IPS-15b (cell line): ENCODE measurements around the gene PAX1.

Source experiments
- H3K27me3 ChIP-seq: one replicate; pipeline ENCODE4 v1.6.1; 2013; ENCODE audit warnings: low read length; ENCODE audit not compliant: control insufficient read depth, insufficient read depth
- H3K36me3 ChIP-seq: one replicate; pipeline ENCODE4 v1.6.1; 2013; ENCODE audit warnings: low read length; ENCODE audit not compliant: control insufficient read depth, insufficient read depth
- H3K4me1 ChIP-seq: one replicate; pipeline ENCODE4 v1.6.1; 2013; ENCODE audit warnings: mild to moderate bottlenecking, low read length; ENCODE audit not compliant: control insufficient read depth, insufficient read depth
- H3K4me3 ChIP-seq: one replicate; pipeline ENCODE4 v1.5.1; 2013; ENCODE audit warnings: low read depth, low read length
- H3K9ac ChIP-seq: one replicate; pipeline ENCODE4 v1.6.1; 2013; ENCODE audit warnings: low read depth, mild to moderate bottlenecking, low read length
- H3K9me3 ChIP-seq: one replicate; pipeline ENCODE4 v1.6.1; 2013; ENCODE audit warnings: mild to moderate bottlenecking, low read length; ENCODE audit not compliant: control insufficient read depth, insufficient read depth

PAX1 gene

DNA sequence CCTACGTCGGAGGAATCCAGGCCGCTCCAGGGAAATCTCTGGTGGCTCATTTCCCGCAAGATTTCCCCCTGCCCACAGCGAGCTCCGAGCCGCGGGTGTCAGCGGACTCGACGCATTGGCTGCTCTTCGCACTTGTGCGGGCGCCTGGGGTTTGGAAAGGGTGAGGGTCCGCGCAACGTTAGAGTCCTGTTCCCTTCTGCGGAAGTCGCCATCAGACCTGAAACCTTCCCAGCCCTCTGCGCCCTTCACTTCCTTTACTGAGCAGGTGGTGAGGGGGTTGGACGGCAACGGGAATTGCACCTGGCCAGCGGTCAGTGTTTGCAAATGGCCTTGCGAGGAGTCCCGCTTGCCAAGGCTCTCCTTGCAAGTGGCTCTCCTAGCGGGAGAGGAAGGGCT, 8.4 kb downstream of the PAX1 start:
- H3K36me3 ChIP-seq, result no peaks in the 10 kb centered on the region
- H3K9me3 ChIP-seq, result no peaks in the 10 kb centered on the region
- peak overlapping the region; percentile 51 for H3K4me3 ChIP-seq
- H3K9ac ChIP-seq, result no peak overlapping the region
- H3K4me1 ChIP-seq, result no peaks in the 10 kb centered on the region
- peaks cover 100% of the 10 kb centered on the region for H3K27me3 ChIP-seq

DNA sequence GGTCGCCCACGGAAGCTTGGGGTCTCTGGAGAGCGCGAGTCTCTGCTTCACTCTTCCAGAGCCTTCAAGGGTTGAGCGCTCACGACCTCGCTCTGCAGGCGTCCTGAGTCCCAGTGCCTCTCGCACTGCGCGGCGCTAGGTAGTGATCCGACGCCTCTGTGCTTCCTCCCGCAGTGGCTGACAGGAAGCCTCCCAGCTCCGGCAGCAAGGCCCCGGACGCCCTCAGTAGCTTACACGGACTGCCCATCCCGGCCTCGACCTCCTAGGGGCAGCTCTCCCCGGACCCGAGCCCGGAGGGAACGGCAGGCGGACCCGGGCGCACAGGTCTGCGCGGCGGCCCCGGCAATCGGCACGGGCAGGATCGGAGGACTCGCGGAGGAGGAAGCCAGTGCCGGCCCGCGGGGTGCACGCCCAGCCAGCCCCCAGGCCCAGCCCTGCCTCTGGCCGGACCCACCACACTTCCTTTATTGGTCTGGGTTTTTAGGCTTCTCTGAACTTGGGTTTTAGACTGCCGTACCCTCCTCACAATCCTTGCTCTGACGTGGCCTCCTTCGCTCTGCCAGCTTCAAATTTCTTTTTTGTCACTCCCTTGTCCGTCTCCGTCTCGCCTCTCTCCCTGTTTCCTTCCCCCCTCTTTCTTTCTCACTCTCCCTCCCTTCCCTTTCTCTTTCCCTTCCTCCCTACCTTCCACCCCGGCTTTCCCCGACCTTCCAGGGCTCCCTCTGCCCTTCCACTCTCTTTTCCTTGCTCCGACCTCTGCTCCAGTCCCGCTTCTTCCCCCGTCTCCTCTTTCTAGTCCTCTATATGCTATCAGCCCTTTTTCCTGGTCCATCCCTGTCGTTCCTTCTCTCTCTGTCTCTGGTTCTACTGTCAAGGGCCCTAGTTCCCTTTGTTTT, 9.1 kb downstream of the PAX1 start:
- Histone ChIP-seq H3K27me3 (peaks cover 99% of the 10 kb centered on the region), H3K9ac (no peak overlapping the region), H3K9me3 (no peaks in the 10 kb centered on the region), H3K4me1 (no peaks in the 10 kb centered on the region), H3K36me3 (no peaks in the 10 kb centered on the region), H3K4me3 (peak overlapping the region; percentile 51)

- Histone ChIP-seq H3K36me3 (no peaks in the 10 kb centered on the region), H3K27me3 (peaks cover 91% of the 10 kb centered on the region), H3K9me3 (no peaks in the 10 kb centered on the region), H3K4me1 (no peaks in the 10 kb centered on the region), H3K4me3 (peak overlapping the region; percentile 51), H3K9ac (no peak overlapping the region)
These were observed 9.9 kb downstream of the PAX1 start for GRCh38 chr20:21715193-21715881.

DNA sequence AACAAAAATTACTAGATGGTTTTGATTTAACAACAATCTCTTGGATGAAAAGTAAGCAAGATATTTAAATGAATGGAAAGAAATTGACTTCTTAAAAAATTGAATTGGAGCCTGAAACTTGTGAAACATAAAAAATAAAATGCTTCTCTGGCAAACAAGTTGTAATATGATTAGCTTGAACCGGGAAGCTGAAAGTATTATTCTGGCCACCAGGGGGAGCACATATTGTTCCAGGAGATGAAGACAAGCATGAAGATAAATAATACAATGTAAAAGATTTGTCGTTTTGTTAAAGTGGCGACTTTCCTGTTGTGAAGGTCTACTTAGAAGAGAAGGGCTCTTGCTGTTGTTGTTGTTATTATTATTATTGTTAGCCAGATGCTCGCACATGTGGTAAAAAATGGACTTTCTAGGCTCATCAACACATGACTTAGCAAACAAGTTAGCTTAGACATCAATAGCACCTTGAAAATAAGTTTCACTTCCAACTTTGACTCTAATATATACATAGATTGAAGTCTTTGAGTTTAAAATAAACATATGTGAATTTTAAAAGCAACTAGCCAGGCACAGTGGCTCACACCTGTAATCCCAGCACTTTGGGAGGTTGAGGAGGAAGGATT, 14.2 kb downstream of the PAX1 start:
- Histone ChIP-seq H3K4me1 (no peaks in the 10 kb centered on the region), H3K36me3 (no peaks in the 10 kb centered on the region), H3K4me3 (no peak overlapping the region), H3K9me3 (no peaks in the 10 kb centered on the region), H3K27me3 (peaks cover 48% of the 10 kb centered on the region), H3K9ac (no peak overlapping the region)

- Histone ChIP-seq H3K4me3 (no peak overlapping the region), H3K27me3 (no peaks in the 10 kb centered on the region), H3K4me1 (peaks cover 3% of the 10 kb centered on the region), H3K9me3 (no peaks in the 10 kb centered on the region), H3K9ac (no peak overlapping the region), H3K36me3 (no peaks in the 10 kb centered on the region)
These were observed 20.4 kb downstream of the PAX1 start for GRCh38 chr20:21725892-21726291.

GRCh38 chr20:21729316-21729715, 23.9 kb downstream of the PAX1 start:
- Histone ChIP-seq H3K4me3 (no peak overlapping the region), H3K9ac (no peak overlapping the region), H3K9me3 (no peaks in the 10 kb centered on the region), H3K36me3 (no peaks in the 10 kb centered on the region), H3K4me1 (peaks cover 3% of the 10 kb centered on the region), H3K27me3 (no peaks in the 10 kb centered on the region)

DNA sequence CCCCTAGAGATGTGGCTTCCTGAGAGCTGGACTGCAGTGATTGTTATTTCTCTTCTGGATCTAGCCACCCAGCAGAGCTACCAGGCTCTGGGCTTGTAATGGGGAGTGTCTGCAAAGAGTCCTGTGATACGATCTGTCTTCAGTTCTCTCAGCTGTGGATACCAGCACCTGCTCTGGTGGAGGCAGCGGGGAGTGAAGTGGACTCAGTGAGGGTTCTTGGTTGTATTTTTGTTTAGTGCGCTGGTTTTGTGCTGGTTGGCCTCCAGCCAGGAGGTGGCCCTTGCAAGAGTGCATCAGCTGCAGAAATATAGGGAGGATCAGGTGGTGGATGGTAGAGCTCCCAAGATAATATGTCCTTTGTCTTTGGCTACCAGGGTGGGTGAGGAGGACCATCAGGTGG, 33.7 kb downstream of the PAX1 start:
- H3K4me3 ChIP-seq, result no peak overlapping the region
- no peaks in the 10 kb centered on the region for H3K36me3 ChIP-seq
- no peaks in the 10 kb centered on the region for H3K4me1 ChIP-seq
- no peaks in the 10 kb centered on the region for H3K27me3 ChIP-seq
- no peak overlapping the region for H3K9ac ChIP-seq
- no peaks in the 10 kb centered on the region for H3K9me3 ChIP-seq

DNA sequence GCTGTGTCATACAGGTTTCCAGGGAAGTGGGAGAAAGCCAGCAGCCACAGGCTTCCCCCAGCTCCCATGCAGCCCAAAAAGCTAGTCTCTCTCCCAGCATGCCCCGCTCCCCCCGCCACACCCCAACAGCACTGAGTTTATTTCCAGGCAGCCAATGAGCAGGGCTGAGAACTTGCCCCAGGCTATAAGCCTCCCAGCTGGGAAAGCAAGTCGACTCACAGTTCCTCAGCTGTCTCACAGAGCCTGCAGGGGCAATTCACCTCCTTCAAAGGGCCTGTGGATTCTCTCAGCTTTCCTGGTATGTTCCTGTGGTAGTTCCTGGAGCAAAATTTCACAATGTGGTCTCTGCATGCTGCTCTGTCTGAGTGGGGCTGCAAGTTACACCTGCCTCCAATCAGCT, 34.2 kb downstream of the PAX1 start:
- H3K9ac ChIP-seq, result no peak overlapping the region
- no peaks in the 10 kb centered on the region for H3K36me3 ChIP-seq
- no peaks in the 10 kb centered on the region for H3K9me3 ChIP-seq
- H3K4me3 ChIP-seq, result no peak overlapping the region
- no peaks in the 10 kb centered on the region for H3K4me1 ChIP-seq
- H3K27me3 ChIP-seq, result no peaks in the 10 kb centered on the region

DNA sequence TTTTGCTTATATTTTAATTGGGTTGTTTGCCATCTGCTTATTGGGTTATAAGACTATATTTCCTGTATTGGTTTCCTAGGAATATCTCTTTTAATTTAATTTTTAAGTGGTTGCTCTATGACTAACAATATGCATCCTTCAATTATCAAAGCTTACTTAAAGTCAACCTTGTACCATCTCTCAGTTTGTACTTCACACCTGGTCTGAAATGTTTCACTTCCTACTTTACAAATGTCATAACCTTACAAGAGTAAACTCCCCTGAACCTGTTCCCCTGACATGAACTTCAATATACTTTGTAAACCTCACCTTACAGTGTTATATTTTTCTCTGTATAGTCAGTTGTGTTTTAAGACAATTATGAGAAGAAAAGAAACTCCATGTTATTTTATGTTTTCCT, 35.8 kb downstream of the PAX1 start:
- Histone ChIP-seq H3K9me3 (no peaks in the 10 kb centered on the region), H3K36me3 (no peaks in the 10 kb centered on the region), H3K9ac (no peak overlapping the region), H3K4me1 (no peaks in the 10 kb centered on the region), H3K27me3 (no peaks in the 10 kb centered on the region), H3K4me3 (no peak overlapping the region)

DNA sequence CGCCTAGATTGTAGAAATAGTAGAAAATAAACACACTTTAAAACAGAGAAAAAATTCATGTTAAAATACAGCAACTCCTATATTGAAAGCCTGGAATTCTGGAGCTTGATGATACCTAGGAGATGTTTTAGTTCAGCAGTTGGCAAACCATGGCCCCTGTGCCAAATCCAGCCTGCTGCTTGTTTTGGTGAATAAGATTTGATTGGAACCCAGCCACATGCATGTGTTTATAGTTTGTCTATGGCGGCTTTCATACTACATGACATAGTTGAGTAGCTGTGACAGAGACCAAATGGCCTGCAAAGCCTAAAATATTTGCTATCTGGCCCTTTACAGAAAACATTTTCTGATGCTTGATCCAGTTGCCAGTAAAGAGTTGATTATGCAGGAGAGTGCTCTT, 57.2 kb downstream of the PAX1 start:
- Histone ChIP-seq H3K9ac (no peak overlapping the region), H3K27me3 (peaks cover 14% of the 10 kb centered on the region), H3K9me3 (no peaks in the 10 kb centered on the region), H3K4me3 (no peak overlapping the region), H3K4me1 (no peaks in the 10 kb centered on the region), H3K36me3 (no peaks in the 10 kb centered on the region)

DNA sequence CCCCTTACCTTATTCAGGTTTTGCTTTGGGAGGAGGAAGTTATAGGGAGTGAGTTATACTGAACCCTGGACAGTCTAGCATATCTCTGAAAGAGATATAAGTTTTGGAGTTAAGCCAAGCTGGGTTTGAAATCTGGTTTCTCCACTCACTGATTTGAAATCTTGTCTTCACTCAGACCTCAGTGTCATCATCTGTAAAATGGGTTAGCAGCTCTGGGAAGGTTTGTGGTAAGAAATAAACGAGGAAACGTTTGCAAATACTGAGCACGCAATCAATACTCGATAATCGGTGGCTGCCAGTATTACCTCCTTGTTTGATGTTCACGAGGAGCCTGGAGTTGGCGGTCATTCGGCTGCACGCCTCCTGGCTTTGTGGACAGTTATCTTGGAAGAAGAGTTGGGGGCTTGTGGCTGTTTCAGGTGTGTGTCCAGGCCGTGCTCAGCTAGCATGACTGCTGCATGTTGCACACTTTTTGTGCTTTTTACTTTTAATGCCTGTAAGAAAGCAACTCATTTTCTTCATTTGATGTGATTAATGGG, 61.8 kb downstream of the PAX1 start:
- Histone ChIP-seq H3K4me3 (peak overlapping the region; percentile 20), H3K4me1 (no peaks in the 10 kb centered on the region), H3K9me3 (no peaks in the 10 kb centered on the region), H3K27me3 (peaks cover 22% of the 10 kb centered on the region), H3K36me3 (no peaks in the 10 kb centered on the region), H3K9ac (no peak overlapping the region)
